ENCODE measurements around the gene PI4K2B. TPM values are rescaled to one million over a fixed set of nuclear protein-coding genes. Genes with fewer than 3 reads are reported as not detected.

The PI4K2B gene
- total and polyA plus RNA-seq, 4 donors, result 12.3 to 34.7 (median 19.4) TPM

GRCh38 chr4:25312496-25313200, 78.8 kb downstream of the PI4K2B start, which contains the start of gene ZCCHC4:
ZCCHC4 (plus strand) TSS chr4:25312774; CDS start chr4:25312810, 36 bp downstream.
- Histone ChIP-seq H3K4me3 (ENCODE audit: low read depth in 1 of 3, low read length in 3 of 3) (peak within 1 kb of the TSS; percentile 75 to 81 (median 80)), H3K27ac (ENCODE audit: low read depth in 1 of 2, low read length in 2 of 2) (peak within 1 kb of the TSS; percentile 24 to 44), H3K27me3 (ENCODE audit: control insufficient read depth in 4 of 4, insufficient read depth in 4 of 4, low read length in 3 of 4) (peaks cover 0 to 2% (median 0%) of the 10 kb centered on the region in 4 donors), H3K9me3 (ENCODE audit: control insufficient read depth in 4 of 4, low read length in 3 of 4) (no peaks in the 10 kb centered on the region), H3K36me3 (ENCODE audit: control insufficient read depth in 4 of 4, insufficient read depth in 3 of 4, low read depth in 1 of 4, low read length in 3 of 4) (peaks cover 0 to 4% (median 2%) of the 10 kb centered on the region in 4 donors), H3K9ac (ENCODE audit: low read depth in 1 of 2, low read length in 2 of 2) (peak within 1 kb of the TSS; percentile 15 to 39), H3K4me1 (ENCODE audit: control insufficient read depth in 4 of 4, insufficient read depth in 4 of 4, low read length in 3 of 4) (peaks cover 5 to 20% (median 8%) of the 10 kb centered on the region in 4 donors)
- peak; percentile 91 for DNase-seq (ENCODE audit: low spot score)
- TF ChIP-seq EGR1 (IDR thresholded peaks at IDR 0.05; ENCODE audit: low read depth in 2 of 2), result peak; percentile 24 to 54
- TF ChIP-seq HNF4A (conservative IDR thresholded peaks at IDR 0.05), result peak; percentile 47 to 60
- peak; percentile 53 for TF ChIP-seq FOXA1 (IDR thresholded peaks at IDR 0.05)
- peak in 1 of 2 donors; percentile 76 for TF ChIP-seq GABPA (IDR thresholded peaks at IDR 0.05 in 1 of 2, conservative IDR thresholded peaks at IDR 0.05 in 1 of 2)
- TF ChIP-seq, protein P1, sequence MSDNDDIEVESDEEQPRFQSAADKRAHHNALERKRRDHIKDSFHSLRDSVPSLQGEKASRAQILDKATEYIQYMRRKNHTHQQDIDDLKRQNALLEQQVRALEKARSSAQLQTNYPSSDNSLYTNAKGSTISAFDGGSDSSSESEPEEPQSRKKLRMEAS (IDR thresholded peaks at IDR 0.05), result peak; percentile 49
- TF ChIP-seq, protein P2, sequence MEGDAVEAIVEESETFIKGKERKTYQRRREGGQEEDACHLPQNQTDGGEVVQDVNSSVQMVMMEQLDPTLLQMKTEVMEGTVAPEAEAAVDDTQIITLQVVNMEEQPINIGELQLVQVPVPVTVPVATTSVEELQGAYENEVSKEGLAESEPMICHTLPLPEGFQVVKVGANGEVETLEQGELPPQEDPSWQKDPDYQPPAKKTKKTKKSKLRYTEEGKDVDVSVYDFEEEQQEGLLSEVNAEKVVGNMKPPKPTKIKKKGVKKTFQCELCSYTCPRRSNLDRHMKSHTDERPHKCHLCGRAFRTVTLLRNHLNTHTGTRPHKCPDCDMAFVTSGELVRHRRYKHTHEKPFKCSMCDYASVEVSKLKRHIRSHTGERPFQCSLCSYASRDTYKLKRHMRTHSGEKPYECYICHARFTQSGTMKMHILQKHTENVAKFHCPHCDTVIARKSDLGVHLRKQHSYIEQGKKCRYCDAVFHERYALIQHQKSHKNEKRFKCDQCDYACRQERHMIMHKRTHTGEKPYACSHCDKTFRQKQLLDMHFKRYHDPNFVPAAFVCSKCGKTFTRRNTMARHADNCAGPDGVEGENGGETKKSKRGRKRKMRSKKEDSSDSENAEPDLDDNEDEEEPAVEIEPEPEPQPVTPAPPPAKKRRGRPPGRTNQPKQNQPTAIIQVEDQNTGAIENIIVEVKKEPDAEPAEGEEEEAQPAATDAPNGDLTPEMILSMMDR (IDR thresholded peaks at IDR 0.05; ENCODE audit: low read depth, low read length, missing input control), result peak; percentile 97
- peak; percentile 74 to 81 for TF ChIP-seq RAD21 (IDR thresholded peaks at IDR 0.05)
- TF ChIP-seq TAF1 (conservative IDR thresholded peaks at IDR 0.05), result peak; percentile 77
- peak; percentile 99 for TF ChIP-seq YY1 (IDR thresholded peaks at IDR 0.05)
- peak; percentile 78 for TF ChIP-seq REST (IDR thresholded peaks at IDR 0.05)
- peak; percentile 42 to 66 for TF ChIP-seq RXRA (IDR thresholded peaks at IDR 0.05)
- peak; percentile 84 for TF ChIP-seq SP1 (IDR thresholded peaks at IDR 0.05)
- peak; percentile 58 to 67 for TF ChIP-seq JUND (IDR thresholded peaks at IDR 0.05)
- no peak for TF ChIP-seq FOXA2 (IDR thresholded peaks at IDR 0.05)
- TF ChIP-seq NR2F2 (IDR thresholded peaks at IDR 0.05), result peak; percentile 76
- TF ChIP-seq, protein P3, sequence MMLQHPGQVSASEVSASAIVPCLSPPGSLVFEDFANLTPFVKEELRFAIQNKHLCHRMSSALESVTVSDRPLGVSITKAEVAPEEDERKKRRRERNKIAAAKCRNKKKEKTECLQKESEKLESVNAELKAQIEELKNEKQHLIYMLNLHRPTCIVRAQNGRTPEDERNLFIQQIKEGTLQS (IDR thresholded peaks at IDR 0.05), result peak; percentile 63
- TF ChIP-seq, protein P4, sequence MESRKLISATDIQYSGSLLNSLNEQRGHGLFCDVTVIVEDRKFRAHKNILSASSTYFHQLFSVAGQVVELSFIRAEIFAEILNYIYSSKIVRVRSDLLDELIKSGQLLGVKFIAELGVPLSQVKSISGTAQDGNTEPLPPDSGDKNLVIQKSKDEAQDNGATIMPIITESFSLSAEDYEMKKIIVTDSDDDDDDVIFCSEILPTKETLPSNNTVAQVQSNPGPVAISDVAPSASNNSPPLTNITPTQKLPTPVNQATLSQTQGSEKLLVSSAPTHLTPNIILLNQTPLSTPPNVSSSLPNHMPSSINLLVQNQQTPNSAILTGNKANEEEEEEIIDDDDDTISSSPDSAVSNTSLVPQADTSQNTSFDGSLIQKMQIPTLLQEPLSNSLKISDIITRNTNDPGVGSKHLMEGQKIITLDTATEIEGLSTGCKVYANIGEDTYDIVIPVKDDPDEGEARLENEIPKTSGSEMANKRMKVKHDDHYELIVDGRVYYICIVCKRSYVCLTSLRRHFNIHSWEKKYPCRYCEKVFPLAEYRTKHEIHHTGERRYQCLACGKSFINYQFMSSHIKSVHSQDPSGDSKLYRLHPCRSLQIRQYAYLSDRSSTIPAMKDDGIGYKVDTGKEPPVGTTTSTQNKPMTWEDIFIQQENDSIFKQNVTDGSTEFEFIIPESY (IDR thresholded peaks at IDR 0.05), result peak; percentile 94
- peak; percentile 54 for TF ChIP-seq HNF4G (IDR thresholded peaks at IDR 0.05)
- WGBS, result 1% methylated on average over 40 of the region's 40 CpGs

Data from liver (tissue), 9 donors.